NCI-H1417 (cell line): ENCODE measurements around the gene CPXM1.

Source experiments
- DNase-seq, 3 experiments: peaks; one replicate each; lab custom pipeline; 2025; lab: John Stamatoyannopoulos, UW

Gene CPXM1

GRCh38 chr20:2748551-2749342 lies 51.7 kb downstream of the CPXM1 start:
- DNase-seq = peak in 1 of 3 experiments; percentile 29

- DNase-seq = no peak
These were observed 52.7 kb downstream of the CPXM1 start for GRCh38 chr20:2747676-2748235.

- DNase-seq = no peak
These were observed 53.7 kb downstream of the CPXM1 start for GRCh38 chr20:2746636-2747265.

GRCh38 chr20:2745936-2746635 lies 54.3 kb downstream of the CPXM1 start:
- no peak for DNase-seq

- no peak for DNase-seq
These were observed 55.1 kb downstream of the CPXM1 start for GRCh38 chr20:2745060-2745910.
